ENCODE results near the gene LDLRAD1. TPM values are rescaled to one million over a fixed set of nuclear protein-coding genes. Genes with fewer than 3 reads are reported as not detected.
"Not testable (repeated sequence)": the region's sequence is repeated elsewhere in the genome, so short reads cannot be mapped to it uniquely, and the experiment has no call there.

LDLRAD1 gene
- total RNA-seq, 1 donor from 2014 or later, result 0.41 TPM

DNA sequence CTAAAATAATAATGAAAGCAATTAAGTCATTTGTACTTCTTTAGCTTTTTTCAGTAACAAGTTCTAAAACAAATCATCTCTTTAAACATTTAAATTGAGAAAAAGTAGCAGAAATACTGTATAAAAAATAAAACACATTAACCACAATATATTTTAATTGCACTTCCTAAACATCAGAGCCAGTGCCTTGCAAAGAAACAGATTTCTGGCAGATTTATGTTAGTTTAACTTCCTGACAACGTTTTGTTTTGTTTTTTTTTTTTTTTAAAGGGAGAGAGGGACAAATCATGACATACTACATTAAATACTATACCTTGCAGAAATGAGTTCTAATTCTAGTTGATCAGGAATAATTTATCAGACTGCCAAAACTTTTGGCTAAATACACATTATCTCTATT lies 23.8 kb upstream of the LDLRAD1 start:
- H3K4me3 ChIP-seq, result no peak overlapping the region
- H3K27ac ChIP-seq, result no peak overlapping the region
- TF ChIP-seq, protein P1, sequence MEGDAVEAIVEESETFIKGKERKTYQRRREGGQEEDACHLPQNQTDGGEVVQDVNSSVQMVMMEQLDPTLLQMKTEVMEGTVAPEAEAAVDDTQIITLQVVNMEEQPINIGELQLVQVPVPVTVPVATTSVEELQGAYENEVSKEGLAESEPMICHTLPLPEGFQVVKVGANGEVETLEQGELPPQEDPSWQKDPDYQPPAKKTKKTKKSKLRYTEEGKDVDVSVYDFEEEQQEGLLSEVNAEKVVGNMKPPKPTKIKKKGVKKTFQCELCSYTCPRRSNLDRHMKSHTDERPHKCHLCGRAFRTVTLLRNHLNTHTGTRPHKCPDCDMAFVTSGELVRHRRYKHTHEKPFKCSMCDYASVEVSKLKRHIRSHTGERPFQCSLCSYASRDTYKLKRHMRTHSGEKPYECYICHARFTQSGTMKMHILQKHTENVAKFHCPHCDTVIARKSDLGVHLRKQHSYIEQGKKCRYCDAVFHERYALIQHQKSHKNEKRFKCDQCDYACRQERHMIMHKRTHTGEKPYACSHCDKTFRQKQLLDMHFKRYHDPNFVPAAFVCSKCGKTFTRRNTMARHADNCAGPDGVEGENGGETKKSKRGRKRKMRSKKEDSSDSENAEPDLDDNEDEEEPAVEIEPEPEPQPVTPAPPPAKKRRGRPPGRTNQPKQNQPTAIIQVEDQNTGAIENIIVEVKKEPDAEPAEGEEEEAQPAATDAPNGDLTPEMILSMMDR (IDR thresholded peaks at IDR 0.05), result no peak
- DNase-seq (no peak), ATAC-seq (no peak)
- H3K9me3 ChIP-seq, result no peaks in the 10 kb centered on the region
- intact Hi-C loops (cut with DNase I), result no loop called here
- peaks cover 95% of the 10 kb centered on the region for H3K36me3 ChIP-seq
- H3K4me1 ChIP-seq, result peaks cover 2% of the 10 kb centered on the region
- H3K27me3 ChIP-seq, result no peaks in the 10 kb centered on the region

DNA sequence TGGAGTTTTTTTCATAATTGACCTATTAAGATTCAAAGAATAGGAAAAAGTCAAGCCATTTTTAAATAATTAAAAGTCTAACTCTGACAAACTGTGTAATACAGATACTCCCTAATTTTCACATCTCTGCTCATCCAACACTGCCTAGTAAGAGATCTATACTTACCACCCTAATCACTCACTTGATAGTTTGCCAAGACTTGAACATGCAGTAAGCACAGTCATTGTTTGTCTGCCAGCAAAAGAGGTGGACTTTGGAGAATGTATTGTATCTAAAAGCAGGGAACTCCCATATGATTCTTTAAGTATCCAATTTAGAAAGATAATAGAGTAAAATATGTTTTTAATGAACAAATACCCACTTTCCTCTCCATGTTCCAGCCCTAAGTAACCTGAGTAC lies 19.5 kb upstream of the LDLRAD1 start:
- no peak for DNase-seq
- Histone ChIP-seq H3K27me3 (no peaks in the 10 kb centered on the region), H3K36me3 (peaks cover 100% of the 10 kb centered on the region), H3K9me3 (no peaks in the 10 kb centered on the region), H3K27ac (no peak overlapping the region), H3K4me1 (no peaks in the 10 kb centered on the region), H3K4me3 (no peak overlapping the region)
- intact Hi-C loops (cut with DNase I), result no loop called here
- TF ChIP-seq, protein P1 (IDR thresholded peaks at IDR 0.05), result no peak
- no peak for ATAC-seq

DNA sequence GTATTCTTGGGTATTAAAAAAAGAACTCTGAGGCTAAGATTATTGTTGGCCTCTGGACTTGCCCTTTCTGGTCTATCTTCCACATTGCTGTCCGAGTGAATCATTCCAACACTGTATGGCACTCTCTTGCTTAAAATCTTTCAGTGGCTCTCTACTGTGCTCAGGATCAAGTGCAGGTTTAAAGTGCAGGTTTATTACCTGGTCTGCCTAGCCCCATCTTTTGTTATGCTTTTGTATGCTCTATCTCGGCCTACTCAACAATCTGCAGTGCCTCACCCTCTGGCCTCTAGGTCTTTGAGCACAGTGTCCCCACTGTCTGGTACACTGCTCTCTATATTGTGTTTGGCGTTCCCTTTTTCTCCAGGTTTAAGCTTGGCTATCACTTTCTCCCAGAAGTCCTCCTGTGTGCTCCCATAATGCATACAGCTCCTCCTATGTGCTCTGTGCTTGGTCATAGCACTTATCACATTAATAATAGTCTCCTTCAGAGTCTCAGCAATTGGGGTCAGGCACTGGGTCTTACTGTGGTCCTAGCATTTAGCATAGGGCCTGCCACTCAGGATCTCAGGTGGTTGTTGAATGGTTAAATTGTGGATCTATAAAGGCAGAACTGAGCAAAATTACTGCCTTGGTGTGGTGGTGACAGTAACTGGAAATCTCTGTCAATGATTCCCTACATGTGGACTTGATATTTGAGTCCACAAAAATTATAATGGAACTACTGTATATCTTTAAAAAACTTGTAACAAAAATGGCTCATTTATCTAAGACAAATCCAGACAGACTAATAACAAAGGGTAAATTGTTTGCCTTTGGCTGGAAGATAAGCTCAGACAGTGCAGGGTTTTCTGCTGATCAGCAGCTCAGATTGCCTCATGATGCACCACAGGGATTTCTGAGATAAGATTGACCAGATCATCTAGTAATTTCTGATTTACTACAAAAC lies 10.6 kb upstream of the LDLRAD1 start:
- ATAC-seq, result no peak
- TF ChIP-seq, protein P1 (IDR thresholded peaks at IDR 0.05), result no peak

DNA sequence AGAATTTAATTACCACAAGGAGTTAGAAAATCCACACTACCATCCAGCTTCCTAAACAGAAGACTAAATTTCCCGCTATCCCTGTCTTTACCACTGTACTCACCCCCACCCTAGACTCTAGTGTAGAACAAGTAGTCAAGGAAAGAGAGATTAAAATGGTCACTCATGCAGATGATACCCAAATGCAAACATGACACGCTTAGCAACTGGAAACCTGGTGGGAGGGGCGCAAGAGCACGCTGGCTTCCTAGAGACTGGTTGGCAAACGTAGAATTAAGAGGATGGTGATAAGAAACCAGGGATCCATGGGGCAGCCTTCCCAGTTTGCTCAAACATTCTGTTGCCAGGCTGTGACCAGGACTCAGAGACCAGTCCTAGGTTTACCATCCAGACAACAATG lies 9.9 kb upstream of the LDLRAD1 start:
- Histone ChIP-seq H3K36me3 (peaks cover 27% of the 10 kb centered on the region), H3K4me1 (no peaks in the 10 kb centered on the region), H3K9me3 (no peaks in the 10 kb centered on the region), H3K4me3 (no peak overlapping the region), H3K27me3 (no peaks in the 10 kb centered on the region), H3K27ac (no peak overlapping the region)
- ATAC-seq (no peak), DNase-seq (no peak)
- TF ChIP-seq, protein P1 (IDR thresholded peaks at IDR 0.05), result no peak
- intact Hi-C loops (cut with DNase I), result no loop called here

More for the DNA sequence above, 10.6 kb upstream of the LDLRAD1 start:
- no peak overlapping the region for H3K4me3 ChIP-seq
- intact Hi-C loops (cut with DNase I), result no loop called here
- no peaks in the 10 kb centered on the region for H3K4me1 ChIP-seq
- no peak overlapping the region for H3K27ac ChIP-seq
- H3K9me3 ChIP-seq, result no peaks in the 10 kb centered on the region
- DNase-seq, result no peak
- no peaks in the 10 kb centered on the region for H3K27me3 ChIP-seq
- peaks cover 35% of the 10 kb centered on the region for H3K36me3 ChIP-seq

DNA sequence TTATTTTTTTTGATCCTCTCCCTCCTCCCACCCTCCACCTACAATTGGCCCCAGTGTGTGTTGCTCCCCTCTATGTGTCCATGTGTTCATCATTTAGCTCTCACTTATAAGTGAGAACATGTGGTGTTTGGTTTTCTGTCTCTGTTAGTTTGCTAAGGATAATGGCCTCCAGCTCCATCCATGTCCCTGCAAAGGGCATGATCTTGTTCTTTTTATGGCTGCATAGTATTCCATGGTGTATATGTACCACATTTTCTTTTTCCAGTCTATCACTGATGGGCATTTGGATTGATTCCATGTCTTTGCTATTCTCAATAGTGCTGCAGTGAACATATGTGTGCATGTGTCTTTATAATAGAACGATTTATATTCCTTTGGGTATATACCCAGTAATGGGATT lies 6.8 kb upstream of the LDLRAD1 start:
- H3K4me3 ChIP-seq; intact Hi-C loops (cut with DNase I); H3K27me3 ChIP-seq; H3K36me3 ChIP-seq; H3K4me1 ChIP-seq; DNase-seq; ATAC-seq; H3K9me3 ChIP-seq; H3K27ac ChIP-seq: not testable (repeated sequence)

DNA sequence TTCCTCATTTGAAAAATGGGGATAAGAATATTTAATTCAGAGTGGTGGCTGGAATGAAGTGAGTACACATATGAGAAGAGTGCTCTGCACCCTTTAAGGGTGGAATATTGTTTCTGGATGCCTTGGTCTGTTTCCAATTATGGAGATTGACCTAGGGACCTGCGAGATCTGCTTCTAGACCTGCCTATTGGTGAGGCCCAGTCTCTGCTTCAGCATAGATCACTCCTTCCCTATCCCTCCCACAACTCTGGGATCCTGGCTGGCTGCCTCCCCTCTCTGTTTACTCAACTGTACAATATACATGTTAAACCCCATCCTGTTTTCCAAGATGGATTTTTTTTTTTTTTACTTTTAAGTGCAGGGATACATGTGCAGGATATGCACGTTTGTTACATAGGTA lies 6.4 kb upstream of the LDLRAD1 start:
- Histone ChIP-seq H3K27me3 (no peaks in the 10 kb centered on the region), H3K27ac (no peak overlapping the region), H3K4me3 (no peak overlapping the region), H3K4me1 (no peaks in the 10 kb centered on the region), H3K36me3 (no peaks in the 10 kb centered on the region), H3K9me3 (no peaks in the 10 kb centered on the region)
- ATAC-seq, result no peak
- intact Hi-C loops (cut with DNase I), result no loop called here
- TF ChIP-seq, protein P1 (IDR thresholded peaks at IDR 0.05), result no peak
- DNase-seq, result no peak

DNA sequence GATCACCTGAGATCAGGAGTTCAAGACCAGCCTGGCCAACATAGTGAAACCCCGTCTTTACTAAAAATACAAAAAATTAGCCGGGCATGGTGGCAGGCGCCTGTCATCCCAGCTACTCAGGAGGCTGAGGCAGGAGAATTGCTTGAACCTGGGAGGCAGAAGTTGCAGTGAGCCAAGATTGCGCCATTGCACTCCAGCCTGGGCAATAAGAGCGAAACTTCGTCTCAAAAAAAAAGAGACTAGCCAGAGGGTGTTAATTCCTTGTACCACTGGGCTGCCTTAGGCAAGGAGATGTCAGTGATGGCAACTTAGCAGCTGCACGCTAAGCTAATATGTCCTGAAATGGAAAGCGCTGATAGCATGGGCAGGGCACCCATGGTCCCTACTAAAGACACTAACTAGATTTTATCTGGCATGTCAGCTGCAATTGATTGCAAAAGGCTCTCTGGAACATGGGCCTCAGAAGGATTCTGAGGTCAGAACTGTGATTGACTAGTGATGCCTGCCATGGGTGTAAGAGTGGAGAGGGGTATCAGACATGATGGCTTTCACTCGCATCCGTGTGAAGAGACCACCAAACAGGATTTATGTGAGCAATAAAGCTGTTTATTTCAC lies 1.7 kb upstream of the LDLRAD1 start:
- H3K4me3 ChIP-seq; H3K4me1 ChIP-seq; H3K27ac ChIP-seq; H3K9me3 ChIP-seq; DNase-seq; ATAC-seq; H3K36me3 ChIP-seq; H3K27me3 ChIP-seq; intact Hi-C loops (cut with DNase I): not testable (repeated sequence)

Measured in upper lobe of right lung (tissue), 1 donor.